ENCODE results near the gene ADGRL2.

Gene ADGRL2

DNA sequence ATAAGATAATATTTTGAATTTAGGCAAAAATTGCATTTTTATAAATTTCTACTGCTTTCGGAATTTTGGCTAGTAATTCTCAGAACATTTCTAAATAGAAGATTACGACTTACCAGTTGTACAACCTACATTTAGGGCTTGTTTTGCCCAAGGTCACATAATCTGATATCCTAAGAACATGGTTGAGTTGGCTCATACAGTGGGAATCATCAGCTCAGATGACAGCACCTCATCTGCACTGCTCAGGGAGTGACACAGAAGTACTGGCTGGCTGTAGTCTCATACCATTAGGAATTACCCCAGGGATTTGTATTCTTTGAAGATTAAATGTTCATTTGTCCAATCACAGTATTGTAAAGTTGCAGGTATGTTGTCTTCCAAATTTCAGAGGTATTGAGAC lies 217.6 kb downstream of the ADGRL2 start:
- Histone ChIP-seq H3K27me3 (replicated peaks) (no peaks in the 10 kb centered on the region), H3K4me3 (ENCODE audit: low read depth, low read length) (no peak overlapping the region), H3K36me3 (replicated peaks) (no peaks in the 10 kb centered on the region), H3K27ac (no peak overlapping the region)
- in situ Hi-C loops (cut with HindIII; ENCODE audit: low pct_ligation_motif_present, low sequenced_read_pairs) = no loop called here
- no peak for TF ChIP-seq CTCF (IDR thresholded peaks at IDR 0.05; ENCODE audit: low read depth, low read length, missing control alignments)
- no peak for DNase-seq

DNA sequence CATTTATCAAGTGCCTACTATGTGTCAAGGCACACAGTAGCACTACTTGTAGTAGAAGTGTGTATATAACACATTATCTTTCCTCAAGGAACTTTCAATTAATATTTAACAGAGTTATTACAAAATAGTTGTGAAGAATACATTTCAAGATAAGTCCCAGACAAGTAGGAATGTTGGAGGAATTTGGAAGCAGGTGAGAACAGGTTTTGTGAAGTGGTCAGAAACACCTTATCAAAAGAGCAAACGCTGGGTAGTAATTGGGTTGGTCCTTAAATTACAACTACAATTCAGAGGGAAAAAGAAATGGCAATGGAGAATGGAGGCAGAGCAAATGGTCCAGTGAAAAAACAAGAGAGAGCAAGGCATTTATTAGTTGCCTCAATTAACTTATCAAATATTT lies 218.8 kb downstream of the ADGRL2 start:
- Histone ChIP-seq H3K36me3 (replicated peaks) (no peaks in the 10 kb centered on the region), H3K27ac (no peak overlapping the region), H3K4me3 (ENCODE audit: low read depth, low read length) (no peak overlapping the region), H3K27me3 (replicated peaks) (no peaks in the 10 kb centered on the region)
- no peak for DNase-seq
- in situ Hi-C loops (cut with HindIII; ENCODE audit: low pct_ligation_motif_present, low sequenced_read_pairs) = no loop called here
- no peak for TF ChIP-seq CTCF (IDR thresholded peaks at IDR 0.05; ENCODE audit: low read depth, low read length, missing control alignments)

DNA sequence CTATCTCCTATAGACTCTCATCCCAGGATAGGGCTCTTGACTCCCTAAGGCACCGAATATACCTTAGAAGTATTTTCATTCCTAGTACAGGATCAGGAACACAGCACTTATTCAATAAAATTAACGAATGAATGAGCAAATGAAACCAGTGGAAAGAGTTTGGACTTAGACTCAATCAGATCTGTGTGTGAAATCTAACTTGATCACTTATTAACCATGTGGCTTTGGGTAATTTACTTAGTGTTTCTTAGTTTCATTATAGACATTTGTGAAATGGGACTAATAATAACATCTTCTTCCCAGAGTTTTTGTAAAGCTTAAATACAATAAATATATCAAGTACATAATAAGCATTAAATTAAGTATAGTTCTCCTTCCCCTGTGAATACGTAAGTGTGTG lies 230.1 kb downstream of the ADGRL2 start:
- in situ Hi-C loops (cut with HindIII; ENCODE audit: low pct_ligation_motif_present, low sequenced_read_pairs) = no loop called here
- no peak for DNase-seq
- Histone ChIP-seq H3K36me3 (replicated peaks) (no peaks in the 10 kb centered on the region), H3K4me3 (ENCODE audit: low read depth, low read length) (no peak overlapping the region), H3K27me3 (replicated peaks) (no peaks in the 10 kb centered on the region), H3K27ac (no peak overlapping the region)
- no peak for TF ChIP-seq CTCF (IDR thresholded peaks at IDR 0.05; ENCODE audit: low read depth, low read length, missing control alignments)

- Histone ChIP-seq H3K27ac (no peak overlapping the region), H3K4me3 (ENCODE audit: low read depth, low read length) (no peak overlapping the region), H3K27me3 (replicated peaks) (no peaks in the 10 kb centered on the region), H3K36me3 (replicated peaks) (no peaks in the 10 kb centered on the region)
- no peak for TF ChIP-seq CTCF (IDR thresholded peaks at IDR 0.05; ENCODE audit: low read depth, low read length, missing control alignments)
- in situ Hi-C loops (cut with HindIII; ENCODE audit: low pct_ligation_motif_present, low sequenced_read_pairs) = no loop called here
- no peak for DNase-seq
Observed at GRCh38 chr1:82032068-82032467, 231.3 kb downstream of the ADGRL2 start.

DNA sequence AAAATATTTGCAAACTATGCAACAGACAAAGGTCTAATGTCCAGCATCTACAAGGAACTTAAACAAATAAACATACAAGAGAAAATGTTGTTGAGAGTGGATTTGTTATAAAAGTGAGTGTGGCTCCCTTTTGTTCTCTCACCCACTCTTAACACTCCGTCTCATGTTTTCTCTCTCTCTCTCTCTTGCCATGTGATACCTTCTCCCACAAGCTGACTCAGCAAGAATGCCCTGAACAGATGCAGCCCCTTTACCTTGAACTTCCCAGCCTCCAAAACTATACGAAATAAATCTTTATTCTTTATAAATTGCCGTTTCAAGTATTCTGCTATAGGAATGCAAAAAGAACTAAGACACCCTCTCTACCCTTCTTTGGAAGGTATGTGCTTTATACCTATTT lies 234.1 kb downstream of the ADGRL2 start:
- Histone ChIP-seq H3K27ac (no peak overlapping the region), H3K27me3 (replicated peaks) (no peaks in the 10 kb centered on the region), H3K36me3 (replicated peaks) (no peaks in the 10 kb centered on the region), H3K4me3 (ENCODE audit: low read depth, low read length) (no peak overlapping the region)
- DNase-seq = no peak
- TF ChIP-seq CTCF (IDR thresholded peaks at IDR 0.05; ENCODE audit: low read depth, low read length, missing control alignments) = no peak
- in situ Hi-C loops (cut with HindIII; ENCODE audit: low pct_ligation_motif_present, low sequenced_read_pairs) = no loop called here

All from brain microvascular endothelial cell (primary cell).